Natural killer cell (primary cell): ENCODE measurements around the gene MKRN2. TPM values are rescaled to one million over a fixed set of nuclear protein-coding genes. Genes with fewer than 3 reads are reported as not detected.

Experiments used
- ATAC-seq, 3 donors: fragments of 150-1000 bp in 2 of 3; fragments of 200-7000 bp in 1 of 3; cut with Tn5 transposase; 1 replicate in 1 of 3; 2 replicates in 2 of 3; pipeline ENCODE4 v1.10.0; 2021; ENCODE audit warnings: mild to moderate bottlenecking in 2 of 3, moderate library complexity in 2 of 3
- DNase-seq, 2 donors: peaks; one replicate each; pipeline versions ENCODE4 v3.0.0 to v3.0.0-alpha.2; 2013 to 2021; ENCODE audit warnings: mixed read lengths in 1 of 2
- H3K27ac ChIP-seq: one replicate; pipeline ENCODE4 v1.5.1; 2013; ENCODE audit warnings: mild to moderate bottlenecking, low read length
- H3K27me3 ChIP-seq: one replicate; pipeline ENCODE4 v1.6.1; 2013; ENCODE audit warnings: low read length; ENCODE audit not compliant: control insufficient read depth, insufficient read depth
- H3K36me3 ChIP-seq: one replicate; pipeline ENCODE4 v1.6.1; 2013; ENCODE audit warnings: low read length; ENCODE audit not compliant: control insufficient read depth, insufficient read depth
- H3K4me1 ChIP-seq: one replicate; pipeline ENCODE4 v1.6.1; 2013; ENCODE audit warnings: low read length; ENCODE audit not compliant: control insufficient read depth, insufficient read depth
- H3K4me3 ChIP-seq: one replicate; pipeline ENCODE4 v1.5.1; 2013; ENCODE audit warnings: low read length
- H3K9me3 ChIP-seq: one replicate; pipeline ENCODE4 v1.6.1; 2013; ENCODE audit warnings: low read length; ENCODE audit not compliant: control insufficient read depth, insufficient read depth
- H3K27ac Mint-ChIP-seq, 2 donors: one replicate each; pipeline ENCODE4 v1.8.0; 2022; ENCODE audit warnings: mild to moderate bottlenecking in 2 of 2, mixed read lengths in 2 of 2, moderate library complexity in 1 of 2
- H3K27me3 Mint-ChIP-seq, 2 donors: one replicate each; pipeline ENCODE4 v1.8.0; 2022; ENCODE audit warnings: low read depth in 2 of 2, mixed read lengths in 2 of 2
- H3K36me3 Mint-ChIP-seq: one replicate; pipeline ENCODE4 v1.8.0; 2022; ENCODE audit warnings: mixed read lengths
- H3K4me1 Mint-ChIP-seq, 2 donors: one replicate each; pipeline ENCODE4 v1.8.0; 2022; ENCODE audit warnings: mixed read lengths in 2 of 2
- H3K4me3 Mint-ChIP-seq: one replicate; pipeline ENCODE4 v1.8.0; 2022; ENCODE audit warnings: mild to moderate bottlenecking, moderate library complexity, mixed read lengths
- H3K9me3 Mint-ChIP-seq, 2 donors: one replicate each; pipeline ENCODE4 v1.8.0; 2022; ENCODE audit warnings: mixed read lengths in 2 of 2
- CTCF ChIP-seq: fragments of 200-600 bp; IDR thresholded peaks from one replicate; pipeline ENCODE4 v1.8.0; 2022; ENCODE audit warnings: antibody characterized with exemption
- WGBS: methylation state at CpG from one replicate; pipeline ENCODE4 v1.1.7; 2013; ENCODE audit warnings: missing lambda C conversion rate; ENCODE audit not compliant: insufficient coverage; 5-methylcytosine and 5-hydroxymethylcytosine counted together
- intact Hi-C: fragments of 100-400 bp; cut with micrococcal nuclease; formaldehyde crosslinking; loops from one replicate; pipeline ENCODE4 v1.14.2; 2022
- total RNA-seq, 4 donors: library from RNA; stranded (reverse); fragments of 120-200 nt in 1 of 4; gene quantifications; one replicate each; pipeline versions ENCODE4 v1.2.3 to v1.2.4, GENCODE V29; 2013 to 2022

MKRN2 gene
- total RNA-seq, 3 donors from 2014 or later (not counting 1 experiment from before 2014, with no cell fraction given) = 23.9 to 31.7 (median 29.4) TPM

- H3K36me3 ChIP-seq = peaks cover 68% of the 10 kb centered on the region
- H3K27ac ChIP-seq = no peak overlapping the region
- no peak overlapping the region for H3K4me3 Mint-ChIP-seq
- no peak for TF ChIP-seq CTCF
- DNase-seq (no peak), ATAC-seq (no peak)
- H3K27me3 Mint-ChIP-seq = no peaks in the 10 kb centered on the region
- H3K4me1 Mint-ChIP-seq = peaks cover 0 to 5% of the 10 kb centered on the region in 2 donors
- no peaks in the 10 kb centered on the region for H3K9me3 ChIP-seq
- peaks cover 6% of the 10 kb centered on the region for H3K36me3 Mint-ChIP-seq
- intact Hi-C loops = no loop called here
- no peak overlapping the region for H3K4me3 ChIP-seq
- no peaks in the 10 kb centered on the region for H3K27me3 ChIP-seq
- H3K27ac Mint-ChIP-seq = peak overlapping the region; percentile 18 to 48
- H3K9me3 Mint-ChIP-seq = no peaks in the 10 kb centered on the region
- no peaks in the 10 kb centered on the region for H3K4me1 ChIP-seq
- 95% methylated on average over 4 of the region's 4 CpGs for WGBS
Observed at GRCh38 chr3:12591997-12592715, 35.3 kb downstream of the MKRN2 start.

- ATAC-seq = no peak
- no peak overlapping the region for H3K27ac ChIP-seq
- 95% methylated on average over 3 of the region's 3 CpGs for WGBS
Observed at GRCh38 chr3:12593473-12593872, 36.6 kb downstream of the MKRN2 start.

GRCh38 chr3:12598890-12599289 lies 42.0 kb downstream of the MKRN2 start:
- Mint-ChIP-seq H3K27me3 (no peaks in the 10 kb centered on the region), H3K4me3 (no peak overlapping the region)
- H3K27me3 ChIP-seq = no peaks in the 10 kb centered on the region

More at GRCh38 chr3:12593473-12593872, 36.6 kb downstream of the MKRN2 start:
- Histone ChIP-seq H3K36me3 (peaks cover 72% of the 10 kb centered on the region), H3K4me3 (no peak overlapping the region), H3K4me1 (no peaks in the 10 kb centered on the region), H3K9me3 (no peaks in the 10 kb centered on the region), H3K27me3 (no peaks in the 10 kb centered on the region)
- TF ChIP-seq CTCF = no peak
- Mint-ChIP-seq H3K27me3 (no peaks in the 10 kb centered on the region), H3K27ac (peak overlapping the region; percentile 5 to 64), H3K36me3 (peaks cover 6% of the 10 kb centered on the region), H3K9me3 (no peaks in the 10 kb centered on the region), H3K4me3 (no peak overlapping the region), H3K4me1 (peaks cover 0 to 5% of the 10 kb centered on the region in 2 donors)
- DNase-seq = no peak
- intact Hi-C loops = no loop called here

More at GRCh38 chr3:12598890-12599289, 42.0 kb downstream of the MKRN2 start:
- Mint-ChIP-seq H3K4me1 (peaks cover 0 to 5% of the 10 kb centered on the region in 2 donors), H3K36me3 (peaks cover 30% of the 10 kb centered on the region), H3K27ac (no peak overlapping the region), H3K9me3 (no peaks in the 10 kb centered on the region)
- H3K4me1 ChIP-seq = no peaks in the 10 kb centered on the region
- DNase-seq = no peak
- no peaks in the 10 kb centered on the region for H3K9me3 ChIP-seq
- no peak for ATAC-seq
- TF ChIP-seq CTCF = no peak
- intact Hi-C loops = no loop called here
- no peak overlapping the region for H3K27ac ChIP-seq
- H3K36me3 ChIP-seq = peaks cover 88% of the 10 kb centered on the region
- no peak overlapping the region for H3K4me3 ChIP-seq
